ENCODE data around the gene ALG14. TPM values are rescaled to one million over a fixed set of nuclear protein-coding genes. Genes with fewer than 3 reads are reported as not detected.

Gene ALG14
- total RNA-seq, 6 experiments from 2014 or later = 8.8 to 14.0 (median 11.9) TPM

DNA sequence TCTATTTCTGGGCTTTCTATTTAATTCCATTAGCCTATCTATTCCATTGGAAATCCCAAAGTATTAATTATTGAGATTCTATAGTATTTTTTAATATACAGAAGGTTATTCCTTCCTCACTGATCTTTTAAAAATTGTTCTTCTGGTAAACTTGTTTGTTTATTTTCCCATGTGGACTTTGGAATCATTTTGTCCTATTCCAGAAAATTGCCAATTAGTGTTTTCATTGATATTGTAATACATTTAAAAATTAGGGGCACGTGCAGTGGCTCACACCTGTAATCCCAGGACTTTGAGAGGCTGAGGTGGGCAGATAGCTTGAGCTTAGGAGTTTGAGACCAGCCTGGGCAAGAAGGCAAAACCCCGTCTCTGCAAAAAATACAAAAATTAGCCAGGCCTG is 36.0 kb upstream of the ALG14 start:
- no peak for TF ChIP-seq CTCF (IDR thresholded peaks at IDR 0.05)
- DNase-seq = no peak
- no peaks in the 10 kb centered on the region for H3K9me3 Mint-ChIP-seq
- H3K36me3 Mint-ChIP-seq (ENCODE audit: low read depth) = no peaks in the 10 kb centered on the region
- no peak overlapping the region for H3K27ac Mint-ChIP-seq
- H3K4me3 Mint-ChIP-seq = no peak overlapping the region
- H3K4me1 Mint-ChIP-seq (ENCODE audit: low read depth) = peaks cover 9% of the 10 kb centered on the region
- H3K27me3 Mint-ChIP-seq (ENCODE audit: insufficient read depth) = peaks cover 4% of the 10 kb centered on the region

DNA sequence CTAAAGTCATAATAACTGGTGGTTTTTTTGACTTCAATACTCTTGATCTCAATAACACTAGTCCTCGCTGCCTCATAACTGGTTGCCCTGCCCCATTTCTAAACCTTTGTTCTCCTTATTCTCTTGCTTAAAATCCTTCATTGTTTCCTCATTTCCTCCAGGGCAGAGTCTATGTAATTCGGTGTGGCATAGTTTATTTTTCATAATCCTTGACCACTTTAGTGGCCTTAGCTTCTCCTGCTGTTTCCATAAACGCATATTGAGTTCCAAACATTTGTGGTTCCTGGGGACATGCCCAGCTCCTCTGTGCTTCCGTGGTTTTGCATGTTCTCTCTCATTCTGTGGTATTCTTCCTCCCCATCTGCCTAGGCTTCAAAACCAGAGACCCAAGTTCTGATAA is 25.4 kb upstream of the ALG14 start:
- Mint-ChIP-seq H3K9me3 (no peaks in the 10 kb centered on the region), H3K27ac (no peak overlapping the region), H3K27me3 (ENCODE audit: insufficient read depth) (no peaks in the 10 kb centered on the region; the same call in 1 of the 2 replicates), H3K4me1 (ENCODE audit: low read depth) (no peaks in the 10 kb centered on the region), H3K36me3 (ENCODE audit: low read depth) (no peaks in the 10 kb centered on the region), H3K4me3 (no peak overlapping the region)
- DNase-seq = no peak
- no peak for TF ChIP-seq CTCF (IDR thresholded peaks at IDR 0.05)

DNA sequence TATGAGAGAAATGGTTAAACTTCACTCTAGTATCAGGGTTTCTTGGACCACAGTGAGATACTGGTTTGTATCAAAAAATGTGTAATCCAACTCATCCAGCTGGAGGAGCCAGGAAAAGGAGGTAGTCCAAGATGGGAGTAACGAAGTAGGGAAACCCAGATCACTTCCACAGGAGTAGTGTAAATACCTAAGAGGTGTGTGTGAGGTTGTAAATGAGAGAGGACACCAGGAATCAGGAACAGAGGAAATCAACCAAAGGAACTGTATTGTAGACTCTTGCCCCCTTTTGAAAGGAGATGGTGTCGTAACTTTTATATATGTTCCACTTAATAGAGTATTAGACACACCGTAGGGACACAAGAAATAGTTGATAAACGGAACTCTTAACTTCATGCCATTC is 24.7 kb upstream of the ALG14 start:
- no peaks in the 10 kb centered on the region; the same call in 1 of the 2 replicates for H3K27me3 Mint-ChIP-seq (ENCODE audit: insufficient read depth)
- no peaks in the 10 kb centered on the region for H3K4me1 Mint-ChIP-seq (ENCODE audit: low read depth)
- H3K9me3 Mint-ChIP-seq = no peaks in the 10 kb centered on the region
- no peak for DNase-seq
- no peak overlapping the region for H3K4me3 Mint-ChIP-seq
- H3K36me3 Mint-ChIP-seq (ENCODE audit: low read depth) = no peaks in the 10 kb centered on the region
- H3K27ac Mint-ChIP-seq = no peak overlapping the region
- TF ChIP-seq CTCF (IDR thresholded peaks at IDR 0.05) = no peak

DNA sequence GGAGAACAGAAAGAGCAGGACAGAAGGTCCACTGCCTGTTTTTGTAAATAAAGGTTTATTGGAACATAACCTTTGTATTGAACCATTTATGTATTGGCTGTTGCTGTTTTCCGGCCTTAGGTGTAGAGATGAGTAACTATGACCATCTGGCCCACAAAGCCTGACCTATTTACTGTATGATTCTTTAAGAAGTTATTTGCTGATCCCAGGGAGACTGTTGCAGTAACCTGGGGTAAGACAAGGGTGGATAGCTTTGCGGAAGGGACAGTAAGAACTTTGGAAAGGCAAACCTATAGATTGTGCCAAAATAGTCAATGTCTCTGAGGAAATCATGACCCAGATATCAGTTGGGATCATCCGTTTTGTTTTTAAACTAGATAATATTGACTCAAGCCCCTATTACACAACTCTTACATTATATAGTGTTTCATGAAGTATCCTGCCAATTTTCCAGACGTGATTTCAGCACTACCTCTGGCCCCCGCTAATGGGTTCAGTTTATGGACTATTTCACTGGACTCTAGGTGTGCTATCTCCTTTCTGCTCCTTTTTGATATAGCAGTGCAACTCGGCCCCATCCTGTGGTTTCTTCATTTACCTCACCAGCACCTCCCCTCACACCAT is 23.6 kb upstream of the ALG14 start:
- TF ChIP-seq CTCF (IDR thresholded peaks at IDR 0.05) = no peak
- Mint-ChIP-seq H3K4me1 (ENCODE audit: low read depth) (no peaks in the 10 kb centered on the region), H3K27me3 (ENCODE audit: insufficient read depth) (no peaks in the 10 kb centered on the region; the same call in 1 of the 2 replicates), H3K4me3 (no peak overlapping the region), H3K36me3 (ENCODE audit: low read depth) (no peaks in the 10 kb centered on the region), H3K9me3 (no peaks in the 10 kb centered on the region), H3K27ac (no peak overlapping the region)
- DNase-seq = no peak

- no peaks in the 10 kb centered on the region; the same call in 1 of the 2 replicates for H3K27me3 Mint-ChIP-seq (ENCODE audit: insufficient read depth)
- H3K4me3 Mint-ChIP-seq = no peak overlapping the region
- H3K4me1 Mint-ChIP-seq (ENCODE audit: low read depth) = no peaks in the 10 kb centered on the region
- H3K27ac Mint-ChIP-seq = no peak overlapping the region
- H3K36me3 Mint-ChIP-seq (ENCODE audit: low read depth) = no peaks in the 10 kb centered on the region
- no peaks in the 10 kb centered on the region for H3K9me3 Mint-ChIP-seq
- DNase-seq = no peak
- TF ChIP-seq CTCF (IDR thresholded peaks at IDR 0.05) = no peak
Measured at GRCh38 chr1:95095833-95096217, 23.1 kb upstream of the ALG14 start.

All from HFFc6 (cell line).